Adrenal gland (tissue), 19 donors: ENCODE results near the gene PNRC1. TPM values are rescaled to one million over a fixed set of nuclear protein-coding genes. Genes with fewer than 3 reads are reported as not detected.
A peak's percentile ranks its signal among the peaks of the same experiment; 100 is the strongest.
"Not testable (repeated sequence)": the region's sequence is repeated elsewhere in the genome, so short reads cannot be mapped to it uniquely, and the experiment has no call there.

Experiments used
- DNase-seq, 7 donors: peaks; one replicate each; pipeline ENCODE4 v3.0.0-alpha.2; 2019 to 2020
- H3K27ac ChIP-seq, 5 donors: fragments of 200-600 bp; sonication (generic) in 4 of 5; 1 replicate in 3 of 5; 2 replicates in 2 of 5; pipeline versions ENCODE4 v1.5.1 to v1.8.0; 2016 to 2020; ENCODE audit warnings: mild to moderate bottlenecking in 1 of 5
- H3K27me3 ChIP-seq: fragments of 200-600 bp; 2 replicates; pipeline ENCODE4 v1.8.0; 2021
- H3K36me3 ChIP-seq, 2 donors: fragments of 200-600 bp; replicated peaks in 1 of 2; 1 replicate in 1 of 2; 2 replicates in 1 of 2; pipeline versions ENCODE4 v1.5.1 to v1.8.0; 2018 to 2022
- H3K4me1 ChIP-seq, 2 donors: fragments of 200-600 bp; replicated peaks in 1 of 2; 1 replicate in 1 of 2; 2 replicates in 1 of 2; pipeline versions ENCODE4 v1.5.1 to v1.8.0; 2018 to 2021
- H3K4me3 ChIP-seq, 4 donors: fragments of 200-600 bp; sonication (generic) in 3 of 4; one replicate each; pipeline ENCODE4 v1.5.1; 2016 to 2018
- H3K9me3 ChIP-seq, 3 donors: fragments of 200-600 bp; sonication (generic) in 1 of 3; replicated peaks in 1 of 3; 1 replicate in 2 of 3; 2 replicates in 1 of 3; pipeline versions ENCODE4 v1.5.1 to v1.8.0; 2016 to 2021
- CTCF ChIP-seq, 6 experiments: fragments of 450-650 bp in 4 of 6; fragments of 200-600 bp in 2 of 6; sonication (generic) in 1 of 6; IDR thresholded peaks; 1 replicate in 5 of 6; 2 replicates in 1 of 6; pipeline versions ENCODE4 v1.5.1 to v1.8.0; 2016 to 2021; ENCODE audit warnings: antibody characterized with exemption in 6 of 6, mild to moderate bottlenecking in 2 of 6, moderate library complexity in 1 of 6
- POLR2A ChIP-seq, 2 donors: fragments of 450-650 bp; IDR thresholded peaks; one replicate each; pipeline ENCODE4 v1.6.1; 2017; ENCODE audit warnings: antibody characterized with exemption in 2 of 2, mild to moderate bottlenecking in 2 of 2, moderate library complexity in 1 of 2
- WGBS, 4 donors: extraction: QIAGEN DNeasy Blood & Tissue Kit in 2 of 4; methylation state at CpG; one replicate each; pipeline versions ENCODE4 v1.1.5 to v1.1.7; 2013 to 2017; 5-methylcytosine and 5-hydroxymethylcytosine counted together
- intact Hi-C, 2 donors: fragments of 100-400 bp; cut with DNase I; formaldehyde crosslinking; loops; one replicate each; pipeline versions ENCODE4 v1.14.1 to v1.15.0; 2022 to 2023
- long read RNA-seq, 10 donors: library from polyadenylated mRNA in 3 of 10; unstranded in 2 of 10; stranded (forward) in 1 of 10; transcript quantifications; one replicate each; pipeline ENCODE4 v2.0.0 and lab custom pipeline, GENCODE V29; 2021 to 2026
- polyA plus RNA-seq, 3 donors: library from polyadenylated mRNA; stranded (reverse); fragments of 200-250 nt in 2 of 3; fragments of 350-450 nt in 1 of 3; fragmentation: Illumina TruSeq in 1 of 3; extraction: RNeasy Lipid Tissue Mini Kit (QIAGEN cat#74804) in 1 of 3; gene quantifications; one replicate each; pipeline ENCODE4 v1.2.3, GENCODE V29; 2013 to 2014
- total RNA-seq, 9 donors: library from RNA; depleted of rRNA in 4 of 9; stranded (reverse); fragments of >200 nt in 4 of 9; fragments of 120-200 nt in 1 of 9; fragmentation: NEBNext Ultra II Directional in 1 of 9; extraction: Animal tissue kit (Norgen Biotek cat#: 25700) in 1 of 9; gene quantifications; one replicate each; pipeline versions ENCODE4 v1.1.0 to v1.2.4, GENCODE V29; 2013 to 2023
- donor health status: healthy with polysubstance abuse.
- donor health status: Bipolar disorder and iron deficiency.
- donor health status: DM: yes; HTN: yes; CAD: no.
- donor health status: DM: no; HTN: no; CAD: no.
- donor health status: DM: no; HTN: no; CAD: no.
- donor health status: DM: yes; HTN: yes; CAD: no.

The PNRC1 gene
- total RNA-seq (100 to 1,000 TPM in 8 of 9 donors, 10 to 100 TPM in 1; 79.6 to 359 (median 260) TPM), polyA plus RNA-seq (100 to 1,000 TPM in 1 of 3 donors, 10 to 100 TPM in 2; 65.5 to 116 (median 86.3) TPM)
- long read RNA-seq, donor 1, transcript PNRC1-201 (2 exons, 2,065 nt) = major isoform, 28 of 73 reads
- long read RNA-seq, donor 1, partial matches to known transcripts = 43 of 73 reads
- long read RNA-seq, donor 1, other reads (novel, unspliced or antisense) = 0 of 73 reads
- long read RNA-seq, donor 2, transcript PNRC1-201 (2 exons, 2,065 nt) = major isoform, 45 of 60 reads
- long read RNA-seq, donor 2, partial matches to known transcripts = 12 of 60 reads
- long read RNA-seq, donor 2, other reads (novel, unspliced or antisense) = 0 of 60 reads
- long read RNA-seq, donor 3, transcript PNRC1-201 (2 exons, 2,065 nt) = major isoform, 20 of 62 reads
- long read RNA-seq, donor 3, partial matches to known transcripts = 41 of 62 reads
- long read RNA-seq, donor 3, other reads (novel, unspliced or antisense) = 0 of 62 reads
- long read RNA-seq, donor 4, transcript PNRC1-201 (2 exons, 2,065 nt) = major isoform, 22 of 35 reads
- long read RNA-seq, donor 4, partial matches to known transcripts = 0 of 35 reads
- long read RNA-seq, donor 4, other reads (novel, unspliced or antisense) = 10 of 35 reads
- long read RNA-seq, donor 5, transcript PNRC1-203 (2 exons, 816 nt) = minor isoform, 5 of 474 reads
- long read RNA-seq, donor 5, transcript PNRC1-201 (2 exons, 2,065 nt) = major isoform, 437 of 474 reads
- long read RNA-seq, donor 5, partial matches to known transcripts = 0 of 474 reads
- long read RNA-seq, donor 5, other reads (novel, unspliced or antisense) = 30 of 474 reads
- long read RNA-seq, donor 6, transcript PNRC1-203 (2 exons, 816 nt) = minor isoform, 7 of 36 reads
- long read RNA-seq, donor 6, transcript PNRC1-201 (2 exons, 2,065 nt) = major isoform, 14 of 36 reads
- long read RNA-seq, donor 6, partial matches to known transcripts = 0 of 36 reads
- long read RNA-seq, donor 6, other reads (novel, unspliced or antisense) = 15 of 36 reads
- long read RNA-seq, donor 7, transcript PNRC1-201 (2 exons, 2,065 nt) = major isoform, 21 of 56 reads
- long read RNA-seq, donor 7, partial matches to known transcripts = 34 of 56 reads
- long read RNA-seq, donor 7, other reads (novel, unspliced or antisense) = 0 of 56 reads
- long read RNA-seq, donor 8, transcript PNRC1-201 (2 exons, 2,065 nt) = major isoform, 58 of 123 reads
- long read RNA-seq, donor 8, partial matches to known transcripts = 63 of 123 reads
- long read RNA-seq, donor 8, other reads (novel, unspliced or antisense) = 0 of 123 reads
- long read RNA-seq, donor 9, transcript PNRC1-201 (2 exons, 2,065 nt) = major isoform, 42 of 44 reads
- long read RNA-seq, donor 9, partial matches to known transcripts = 0 of 44 reads
- long read RNA-seq, donor 9, other reads (novel, unspliced or antisense) = 0 of 44 reads
- long read RNA-seq, donor 10, transcript PNRC1-201 (2 exons, 2,065 nt) = major isoform, 26 of 26 reads
- long read RNA-seq, donor 10, partial matches to known transcripts = 0 of 26 reads
- long read RNA-seq, donor 10, other reads (novel, unspliced or antisense) = 0 of 26 reads

GRCh38 chr6:89080281-89081128 lies at the start of gene PNRC1:
TSS of gene PNRC1 (plus strand) at chr6:89080751. CDS start at chr6:89080895, 144 bp downstream.
- intact Hi-C loops = loop anchor here in 1 of 2 donors (5.0 kb wide), 1 partner anchor 43 kb away; no protein-coding TSS in a partner anchor
- TF ChIP-seq CTCF (IDR thresholded peaks at IDR 0.05) = no peak
- peak; percentile 99 to 100 for TF ChIP-seq POLR2A (IDR thresholded peaks at IDR 0.05)
- H3K27me3 ChIP-seq = no peaks in the 10 kb centered on the region

GRCh38 chr6:89032599-89032998 lies 48.0 kb upstream of the PNRC1 start:
- TF ChIP-seq CTCF (IDR thresholded peaks at IDR 0.05) (peak in 2 of 6 experiments; percentile 8 to 19), POLR2A (IDR thresholded peaks at IDR 0.05) (no peak)

More at GRCh38 chr6:89080281-89081128, at the start of gene PNRC1:
- H3K27ac ChIP-seq = peak within 1 kb of the TSS; percentile 98 to 100 (median 100)
- WGBS, 4 donors = 0 to 1% (median 1%) methylated on average over 24 to 63 of the region's 63 CpGs
- peak within 1 kb of the TSS; percentile 87 to 99 (median 97) for H3K4me3 ChIP-seq
- H3K4me1 ChIP-seq = peaks cover 15 to 29% of the 10 kb centered on the region in 2 donors
- peaks cover 0 to 28% of the 10 kb centered on the region in 2 donors for H3K36me3 ChIP-seq
- DNase-seq = peak; percentile 100
- no peaks in the 10 kb centered on the region for H3K9me3 ChIP-seq

GRCh38 chr6:89033461-89033860 lies 47.1 kb upstream of the PNRC1 start:
- intact Hi-C loops = no loop called here
- 45 to 61% (median 56%) methylated on average over 1 of the region's 1 CpG for WGBS, 4 donors

More at GRCh38 chr6:89032599-89032998, 48.0 kb upstream of the PNRC1 start:
- Histone ChIP-seq H3K4me3 (no peak overlapping the region), H3K9me3 (no peaks in the 10 kb centered on the region), H3K36me3 (no peaks in the 10 kb centered on the region), H3K4me1 (peaks cover 18 to 22% of the 10 kb centered on the region in 2 donors), H3K27me3 (no peaks in the 10 kb centered on the region), H3K27ac (no peak overlapping the region)
- DNase-seq = no peak
- WGBS, 4 donors = 74 to 87% (median 78%) methylated on average over 2 of the region's 2 CpGs
- intact Hi-C loops = no loop called here

GRCh38 chr6:89034116-89034515 lies 46.4 kb upstream of the PNRC1 start:
- intact Hi-C loops, DNase-seq, H3K36me3 ChIP-seq, H3K9me3 ChIP-seq, H3K4me3 ChIP-seq, H3K27me3 ChIP-seq: not testable (repeated sequence)
- Histone ChIP-seq H3K4me1 (peaks cover 18 to 22% of the 10 kb centered on the region in 2 donors), H3K27ac (peak overlapping the region in 2 of 5 donors; percentile 37 to 94)
- 73 to 78% (median 76%) methylated on average over 4 of the region's 4 CpGs for WGBS, 4 donors

More at GRCh38 chr6:89033461-89033860, 47.1 kb upstream of the PNRC1 start:
- DNase-seq = no peak
- Histone ChIP-seq H3K9me3 (no peaks in the 10 kb centered on the region), H3K4me3 (no peak overlapping the region), H3K27me3 (no peaks in the 10 kb centered on the region), H3K36me3 (no peaks in the 10 kb centered on the region), H3K27ac (no peak overlapping the region), H3K4me1 (peaks cover 18 to 22% of the 10 kb centered on the region in 2 donors)
- TF ChIP-seq CTCF (IDR thresholded peaks at IDR 0.05) (no peak), POLR2A (IDR thresholded peaks at IDR 0.05) (no peak)
